NCI-H2227 (cell line): ENCODE data around the gene ESPNL.
"Not testable (repeated sequence)": the region's sequence is repeated elsewhere in the genome, so short reads cannot be mapped to it uniquely, and the experiment has no call there.

ENCODE experiments used
- DNase-seq: peaks from one replicate; lab custom pipeline; 2025; ENCODE audit not compliant: unreplicated experiment; lab: John Stamatoyannopoulos, UW

ESPNL gene

GRCh38 chr2:238168196-238169047, 68.3 kb downstream of the ESPNL start:
- no peak for DNase-seq

GRCh38 chr2:238169048-238169707, 69.0 kb downstream of the ESPNL start:
- no peak for DNase-seq

GRCh38 chr2:238169708-238170251, 69.6 kb downstream of the ESPNL start:
- no peak for DNase-seq

GRCh38 chr2:238170386-238171071, 70.4 kb downstream of the ESPNL start:
- DNase-seq, result no peak

- not testable (repeated sequence) for DNase-seq
These were observed 70.9 kb downstream of the ESPNL start for GRCh38 chr2:238171072-238171431.

GRCh38 chr2:238171575-238172187, 71.5 kb downstream of the ESPNL start:
- DNase-seq, result no peak

- no peak for DNase-seq
These were observed 72.3 kb downstream of the ESPNL start for GRCh38 chr2:238172439-238172838.

GRCh38 chr2:238173692-238174091, 73.6 kb downstream of the ESPNL start:
- no peak for DNase-seq

GRCh38 chr2:238174291-238174690, 74.2 kb downstream of the ESPNL start:
- no peak for DNase-seq

GRCh38 chr2:238174701-238175100, 74.6 kb downstream of the ESPNL start:
- DNase-seq, result no peak

- no peak for DNase-seq
These were observed 76.5 kb downstream of the ESPNL start for GRCh38 chr2:238176613-238177012.

GRCh38 chr2:238180554-238180953, 80.4 kb downstream of the ESPNL start:
- no peak for DNase-seq

GRCh38 chr2:238182362-238182761, 82.2 kb downstream of the ESPNL start:
- DNase-seq, result no peak
